Natural killer cell (primary cell): Measurements from ENCODE around the gene PFKP. TPM values are rescaled to one million over a fixed set of nuclear protein-coding genes. Genes with fewer than 3 reads are reported as not detected.

Experiments used
- ATAC-seq, 3 donors: fragments of 150-1000 bp in 2 of 3; fragments of 200-7000 bp in 1 of 3; cut with Tn5 transposase; 1 replicate in 1 of 3; 2 replicates in 2 of 3; pipeline ENCODE4 v1.10.0; 2021; ENCODE audit warnings: mild to moderate bottlenecking in 2 of 3, moderate library complexity in 2 of 3
- DNase-seq, 2 donors: peaks; one replicate each; pipeline versions ENCODE4 v3.0.0 to v3.0.0-alpha.2; 2013 to 2021; ENCODE audit warnings: mixed read lengths in 1 of 2
- H3K27ac ChIP-seq: one replicate; pipeline ENCODE4 v1.5.1; 2013; ENCODE audit warnings: mild to moderate bottlenecking, low read length
- H3K27me3 ChIP-seq: one replicate; pipeline ENCODE4 v1.6.1; 2013; ENCODE audit warnings: low read length; ENCODE audit not compliant: control insufficient read depth, insufficient read depth
- H3K36me3 ChIP-seq: one replicate; pipeline ENCODE4 v1.6.1; 2013; ENCODE audit warnings: low read length; ENCODE audit not compliant: control insufficient read depth, insufficient read depth
- H3K4me1 ChIP-seq: one replicate; pipeline ENCODE4 v1.6.1; 2013; ENCODE audit warnings: low read length; ENCODE audit not compliant: control insufficient read depth, insufficient read depth
- H3K4me3 ChIP-seq: one replicate; pipeline ENCODE4 v1.5.1; 2013; ENCODE audit warnings: low read length
- H3K9me3 ChIP-seq: one replicate; pipeline ENCODE4 v1.6.1; 2013; ENCODE audit warnings: low read length; ENCODE audit not compliant: control insufficient read depth, insufficient read depth
- H3K27ac Mint-ChIP-seq, 2 donors: one replicate each; pipeline ENCODE4 v1.8.0; 2022; ENCODE audit warnings: mild to moderate bottlenecking in 2 of 2, mixed read lengths in 2 of 2, moderate library complexity in 1 of 2
- H3K27me3 Mint-ChIP-seq, 2 donors: one replicate each; pipeline ENCODE4 v1.8.0; 2022; ENCODE audit warnings: low read depth in 2 of 2, mixed read lengths in 2 of 2
- H3K36me3 Mint-ChIP-seq: one replicate; pipeline ENCODE4 v1.8.0; 2022; ENCODE audit warnings: mixed read lengths
- H3K4me1 Mint-ChIP-seq, 2 donors: one replicate each; pipeline ENCODE4 v1.8.0; 2022; ENCODE audit warnings: mixed read lengths in 2 of 2
- H3K4me3 Mint-ChIP-seq: one replicate; pipeline ENCODE4 v1.8.0; 2022; ENCODE audit warnings: mild to moderate bottlenecking, moderate library complexity, mixed read lengths
- H3K9me3 Mint-ChIP-seq, 2 donors: one replicate each; pipeline ENCODE4 v1.8.0; 2022; ENCODE audit warnings: mixed read lengths in 2 of 2
- CTCF ChIP-seq: fragments of 200-600 bp; IDR thresholded peaks from one replicate; pipeline ENCODE4 v1.8.0; 2022; ENCODE audit warnings: antibody characterized with exemption
- WGBS: methylation state at CpG from one replicate; pipeline ENCODE4 v1.1.7; 2013; ENCODE audit warnings: missing lambda C conversion rate; ENCODE audit not compliant: insufficient coverage; 5-methylcytosine and 5-hydroxymethylcytosine counted together
- intact Hi-C: fragments of 100-400 bp; cut with micrococcal nuclease; formaldehyde crosslinking; loops from one replicate; pipeline ENCODE4 v1.14.2; 2022
- total RNA-seq, 4 donors: library from RNA; stranded (reverse); fragments of 120-200 nt in 1 of 4; gene quantifications; one replicate each; pipeline versions ENCODE4 v1.2.3 to v1.2.4, GENCODE V29; 2013 to 2022

PFKP gene
- total RNA-seq, 3 donors from 2014 or later (not counting 1 experiment from before 2014, with no cell fraction given), result 43.9 to 62.4 (median 47.4) TPM

- DNase-seq (no peak), ATAC-seq (no peak)
- TF ChIP-seq CTCF, result no peak
- WGBS, result 96% methylated on average over 21 of the region's 21 CpGs
- no peaks in the 10 kb centered on the region for H3K27me3 ChIP-seq
- no peak overlapping the region for H3K4me3 Mint-ChIP-seq
- peaks cover 66% of the 10 kb centered on the region for H3K36me3 ChIP-seq
- H3K4me1 ChIP-seq, result no peaks in the 10 kb centered on the region
- intact Hi-C loops, result no loop called here
- no peak overlapping the region for H3K27ac Mint-ChIP-seq
- H3K27ac ChIP-seq, result no peak overlapping the region
- H3K36me3 Mint-ChIP-seq, result no peaks in the 10 kb centered on the region
- peaks cover 0 to 4% of the 10 kb centered on the region in 2 donors for H3K4me1 Mint-ChIP-seq
- no peaks in the 10 kb centered on the region for H3K27me3 Mint-ChIP-seq
- no peaks in the 10 kb centered on the region for H3K9me3 Mint-ChIP-seq
- no peaks in the 10 kb centered on the region for H3K9me3 ChIP-seq
- H3K4me3 ChIP-seq, result no peak overlapping the region
Observed at GRCh38 chr10:3108575-3109105, 41.3 kb downstream of the PFKP start.

GRCh38 chr10:3109196-3109595 lies 41.8 kb downstream of the PFKP start:
- H3K9me3 Mint-ChIP-seq, result no peaks in the 10 kb centered on the region
- H3K4me3 ChIP-seq, result no peak overlapping the region
- H3K4me1 ChIP-seq, result no peaks in the 10 kb centered on the region
- H3K27ac Mint-ChIP-seq, result no peak overlapping the region
- intact Hi-C loops, result no loop called here
- H3K4me3 Mint-ChIP-seq, result no peak overlapping the region
- peaks cover 0 to 4% of the 10 kb centered on the region in 2 donors for H3K4me1 Mint-ChIP-seq
- DNase-seq (no peak), ATAC-seq (no peak)
- TF ChIP-seq CTCF, result no peak
- no peaks in the 10 kb centered on the region for H3K27me3 ChIP-seq
- H3K9me3 ChIP-seq, result no peaks in the 10 kb centered on the region
- no peak overlapping the region for H3K27ac ChIP-seq
- H3K27me3 Mint-ChIP-seq, result no peaks in the 10 kb centered on the region
- no peaks in the 10 kb centered on the region for H3K36me3 Mint-ChIP-seq
- H3K36me3 ChIP-seq, result peaks cover 62% of the 10 kb centered on the region
- WGBS, result 97% methylated on average over 21 of the region's 21 CpGs

GRCh38 chr10:3109633-3110032 lies 42.3 kb downstream of the PFKP start:
- H3K4me3 ChIP-seq, result no peak overlapping the region
- H3K4me1 ChIP-seq, result no peaks in the 10 kb centered on the region
- no peak for DNase-seq
- H3K27ac Mint-ChIP-seq, result no peak overlapping the region
- no peaks in the 10 kb centered on the region for H3K36me3 Mint-ChIP-seq
- no peak overlapping the region for H3K4me3 Mint-ChIP-seq
- H3K27ac ChIP-seq, result no peak overlapping the region
- TF ChIP-seq CTCF, result no peak
- no peaks in the 10 kb centered on the region for H3K27me3 Mint-ChIP-seq
- WGBS, result 88% methylated on average over 12 of the region's 12 CpGs
- no peak for ATAC-seq
- no peaks in the 10 kb centered on the region for H3K27me3 ChIP-seq
- no peaks in the 10 kb centered on the region for H3K9me3 ChIP-seq
- intact Hi-C loops, result no loop called here
- H3K9me3 Mint-ChIP-seq, result no peaks in the 10 kb centered on the region
- peaks cover 61% of the 10 kb centered on the region for H3K36me3 ChIP-seq
- peaks cover 0 to 4% of the 10 kb centered on the region in 2 donors for H3K4me1 Mint-ChIP-seq
